HCT116 (cell line): ENCODE measurements around the gene BACE1-AS. TPM values are rescaled to one million over a fixed set of nuclear protein-coding genes. Genes with fewer than 3 reads are reported as not detected.

ENCODE experiments used
- ATAC-seq: fragments of 200-7000 bp; cut with Tn5 transposase; 2 replicates; pipeline ENCODE4 v1.9.1; 2020; ENCODE audit warnings: mild to moderate bottlenecking, moderate library complexity
- BruUV-seq: library from RNA; stranded (reverse); fragments of 400-500 nt; replicated peaks from 2 replicates; lab custom pipeline; 2021; lab: Mats Ljungman, UMichigan
- CTCF ChIA-PET: fragments of 300-600 bp; sonication (Branson Sonifier 250); formaldehyde crosslinking; loops from one replicate; lab custom pipeline; 2021; ENCODE audit warnings: antibody characterized with exemption; lab: Charles Lee
- POLR2A ChIA-PET: fragments of 300-600, 350-600 bp; sonication (Branson Sonifier 250); formaldehyde crosslinking; loops from one replicate; lab custom pipeline; 2021; ENCODE audit warnings: antibody characterized with exemption; lab: Charles Lee
- RAD21 ChIA-PET, 2 experiments: fragments of 300-600 bp; sonication (Branson Sonifier 250); formaldehyde crosslinking; loops; one replicate each; lab custom pipeline; 2023; ENCODE audit warnings: low total read pairs in 2 of 2; ENCODE audit not compliant: uncharacterized antibody in 2 of 2, unreplicated experiment in 2 of 2, low non-redundant PET in 1 of 2; lab: Charles Lee
- DNase-seq: peaks from one replicate; pipeline ENCODE4 v3.0.0-alpha.2; 2010; ENCODE audit warnings: low read depth, low spot score
- H2AFZ ChIP-seq: fragments of 200-600 bp; shearing (Covaris generic), sonication (generic); 2 replicates; pipeline ENCODE4 v1.6.1; 2017; ENCODE audit warnings: low read depth, mixed run types, mixed read lengths, antibody characterized with exemption, low read length; ENCODE audit not compliant: poor library complexity, severe bottlenecking
- H3K27ac ChIP-seq: 2 replicates; pipeline ENCODE4 v1.5.1; 2012; ENCODE audit warnings: low read depth, low read length
- H3K27me3 ChIP-seq: fragments of 200-600 bp; sonication (generic); 2 replicates; pipeline ENCODE4 v1.6.1; 2016; ENCODE audit warnings: mixed run types, low read length, mixed read lengths; ENCODE audit not compliant: insufficient read depth
- H3K36me3 ChIP-seq, 2 experiments: fragments of 200-500 bp in 1 of 2; fragments of 200-600 bp in 1 of 2; sonication (Bioruptor generic) in 1 of 2; sonication (generic) in 1 of 2; 2 replicates each; pipeline versions ENCODE4 v1.5.1 to v1.6.1; 2014 to 2016; ENCODE audit warnings: low read length in 2 of 2, inconsistent platforms in 1 of 2, mixed read lengths in 1 of 2, mixed run types in 1 of 2; ENCODE audit not compliant: insufficient read depth in 2 of 2, control insufficient read depth in 1 of 2
- H3K4me1 ChIP-seq, 2 experiments: fragments of 200-600 bp in 1 of 2; sonication (generic) in 1 of 2; 2 replicates each; pipeline versions ENCODE4 v1.5.1 to v1.6.1; 2012 to 2017; ENCODE audit warnings: low read length in 2 of 2, inconsistent platforms in 1 of 2, mild to moderate bottlenecking in 1 of 2, mixed read lengths in 1 of 2, mixed run types in 1 of 2, moderate library complexity in 1 of 2; ENCODE audit not compliant: insufficient read depth in 2 of 2, control insufficient read depth in 1 of 2
- H3K4me2 ChIP-seq: fragments of 200-600 bp; sonication (generic); 2 replicates; pipeline ENCODE4 v1.6.1; 2017; ENCODE audit warnings: mixed run types, low read length, mixed read lengths
- H3K4me3 ChIP-seq, 2 experiments: fragments of 200-600 bp in 1 of 2; sonication (generic) in 1 of 2; replicated peaks in 1 of 2; 2 replicates each; pipeline ENCODE4 v1.5.1; 2011 to 2016; ENCODE audit warnings: low read length in 2 of 2, control low read depth in 1 of 2, low read depth in 1 of 2, mild to moderate bottlenecking in 1 of 2, mixed read lengths in 1 of 2, mixed run types in 1 of 2
- H3K79me2 ChIP-seq: fragments of 200-600 bp; sonication (generic); 2 replicates; pipeline ENCODE4 v1.6.1; 2017; ENCODE audit warnings: mild to moderate bottlenecking, mixed run types, low read length, moderate library complexity, mixed read lengths; ENCODE audit not compliant: insufficient read depth
- H3K9ac ChIP-seq: fragments of 200-600 bp; sonication (generic); 2 replicates; pipeline ENCODE4 v1.6.1; 2016; ENCODE audit warnings: low read length, mixed read lengths
- H3K9me2 ChIP-seq: fragments of 200-600 bp; sonication (generic), shearing (Covaris generic); 2 replicates; pipeline ENCODE4 v1.6.1; 2017; ENCODE audit warnings: mixed run types, mild to moderate bottlenecking, moderate library complexity; ENCODE audit not compliant: insufficient read depth
- H3K9me3 ChIP-seq, 2 experiments: fragments of 200-500 bp in 1 of 2; fragments of 200-600 bp in 1 of 2; sonication (Bioruptor generic) in 1 of 2; sonication (generic) in 1 of 2; 2 replicates each; pipeline ENCODE4 v1.6.1; 2014 to 2017; ENCODE audit warnings: low read length in 2 of 2, mixed read lengths in 2 of 2, inconsistent platforms in 1 of 2, low read depth in 1 of 2, mild to moderate bottlenecking in 1 of 2, mixed run types in 1 of 2, moderate library complexity in 1 of 2; ENCODE audit not compliant: control insufficient read depth in 1 of 2, insufficient read depth in 1 of 2
- H4K20me1 ChIP-seq: fragments of 200-600 bp; sonication (generic), shearing (Covaris generic); 2 replicates; pipeline ENCODE4 v1.6.1; 2017; ENCODE audit warnings: mixed run types, mild to moderate bottlenecking, moderate library complexity; ENCODE audit not compliant: insufficient read depth
- CBX3 ChIP-seq: IDR thresholded peaks from 2 replicates; pipeline ENCODE4 v1.6.1; 2012; ENCODE audit warnings: low read depth
- CEBPB ChIP-seq: IDR thresholded peaks from 2 replicates; pipeline ENCODE4 v1.6.1; 2012; ENCODE audit warnings: low read depth
- CTCF ChIP-seq, 3 experiments: fragments of 200-600 bp in 1 of 3; sonication (generic) in 1 of 3; IDR thresholded peaks in 2 of 3; conservative IDR thresholded peaks in 1 of 3; 2 replicates each; pipeline ENCODE4 v1.5.1; 2012 to 2017; ENCODE audit warnings: low read depth in 2 of 3, low read length in 2 of 3, antibody characterized with exemption in 1 of 3, borderline replicate concordance in 1 of 3, control low read depth in 1 of 3, mild to moderate bottlenecking in 1 of 3, mixed read lengths in 1 of 3, mixed run types in 1 of 3, moderate library complexity in 1 of 3; ENCODE audit not compliant: insufficient read depth in 1 of 3
- EGR1 ChIP-seq: IDR thresholded peaks from 2 replicates; pipeline ENCODE4 v1.6.1; 2012; ENCODE audit warnings: low read depth
- ELF1 ChIP-seq: IDR thresholded peaks from 2 replicates; pipeline ENCODE4 v1.6.1; 2012; ENCODE audit warnings: low read depth, borderline replicate concordance
- EZH2 ChIP-seq: fragments of 200-600 bp; sonication (generic); IDR thresholded peaks from 2 replicates; pipeline ENCODE4 v1.6.1; 2017; ENCODE audit warnings: antibody characterized with exemption, mixed run types
- EZH2phosphoT487 ChIP-seq: fragments of 200-600 bp; IDR thresholded peaks from 2 replicates; pipeline ENCODE4 v1.6.1; 2018; ENCODE audit warnings: antibody characterized with exemption, borderline replicate concordance
- FOSL1 ChIP-seq: IDR thresholded peaks from 2 replicates; pipeline ENCODE4 v1.6.1; 2012; ENCODE audit warnings: low read depth
- JUND ChIP-seq: IDR thresholded peaks from 2 replicates; pipeline ENCODE4 v1.6.1; 2012
- MAX ChIP-seq: IDR thresholded peaks from 2 replicates; pipeline ENCODE4 v1.6.1; 2012
- POLR2AphosphoS5 ChIP-seq: IDR thresholded peaks from 2 replicates; pipeline ENCODE4 v1.6.1; 2011; ENCODE audit warnings: mild to moderate bottlenecking, low read depth, low read length, moderate library complexity
- SIN3A ChIP-seq: IDR thresholded peaks from 2 replicates; pipeline ENCODE4 v1.6.1; 2012; ENCODE audit warnings: low read depth
- SP1 ChIP-seq: IDR thresholded peaks from 2 replicates; pipeline ENCODE4 v1.6.1; 2012; ENCODE audit warnings: low read depth
- SRF ChIP-seq: IDR thresholded peaks from 2 replicates; pipeline ENCODE4 v1.6.1; 2012; ENCODE audit warnings: low read depth
- TCF7L2 ChIP-seq: IDR thresholded peaks from 2 replicates; pipeline ENCODE4 v1.7.0; 2011; ENCODE audit warnings: borderline replicate concordance, inconsistent platforms; ENCODE audit not compliant: insufficient read depth, insufficient read length; ENCODE audit errors: extremely low read depth
- YY1 ChIP-seq: IDR thresholded peaks from 2 replicates; pipeline ENCODE4 v1.6.1; 2011; ENCODE audit warnings: low read length, low read depth, moderate library complexity, mild to moderate bottlenecking; ENCODE audit not compliant: insufficient replicate concordance; ENCODE audit errors: extremely low read depth
- ZFX ChIP-seq: fragments of 450-650 bp; IDR thresholded peaks from 2 replicates; pipeline ENCODE4 v1.6.1; 2017
- ZNF274 ChIP-seq: fragments of 200-500 bp; sonication (Bioruptor generic); IDR thresholded peaks from 2 replicates; pipeline ENCODE4 v1.6.1; 2014; ENCODE audit warnings: mild to moderate bottlenecking, low read depth, low read length, inconsistent platforms
- intact Hi-C: fragments of 100-400 bp; cut with micrococcal nuclease; formaldehyde crosslinking; loops from 2 replicates; pipeline ENCODE4 v1.10.0; 2022
- total RNA-seq: library from RNA; stranded (reverse); gene quantifications from one replicate; pipeline ENCODE4 v1.2.1, GENCODE V29; 2021; ENCODE audit not compliant: unreplicated experiment
- TF ChIP-seq, protein P1 (sequence below): IDR thresholded peaks from 2 replicates; pipeline ENCODE4 v1.6.1; 2011; ENCODE audit warnings: mild to moderate bottlenecking, low read length, moderate library complexity; ENCODE audit not compliant: insufficient replicate concordance; ENCODE audit errors: extremely low read depth
- TF ChIP-seq, protein P2 (sequence below): IDR thresholded peaks from 2 replicates; pipeline ENCODE4 v1.6.1; 2012; ENCODE audit warnings: low read depth

BACE1-AS gene
- total RNA-seq, 1 experiment from 2014 or later: 10.2 TPM

DNA sequence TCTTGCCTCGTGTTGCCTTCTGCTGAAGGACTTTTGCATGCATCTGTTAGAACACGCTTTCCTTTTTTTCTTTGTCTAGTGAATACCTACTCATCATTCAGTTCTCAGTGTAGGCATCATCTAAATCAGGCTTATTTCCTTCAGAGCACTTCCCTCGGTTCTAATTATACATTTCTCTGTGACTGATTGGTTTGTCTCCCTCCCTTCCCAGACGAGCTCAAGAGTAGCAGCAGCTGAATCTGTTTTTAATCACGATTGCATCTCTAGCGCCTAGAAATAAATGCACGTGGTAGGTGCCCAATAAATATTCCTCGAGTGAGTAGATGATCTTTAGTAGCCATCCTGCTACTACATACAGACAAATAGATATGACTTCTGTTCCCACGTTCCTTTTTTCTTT lies 42.8 kb downstream of the BACE1-AS start:
- Histone ChIP-seq H3K36me3 (no peaks in the 10 kb centered on the region; a peak in 1 of 4 replicates), H3K4me1 (peaks cover 0 to 17% of the 10 kb centered on the region in 2 experiments; a peak in 2 of 4 replicates), H3K4me2 (no peak overlapping the region), H3K4me3 (no peak overlapping the region), H4K20me1 (no peaks in the 10 kb centered on the region), H3K79me2 (no peaks in the 10 kb centered on the region), H3K9me2 (no peaks in the 10 kb centered on the region), H2AFZ (no peak overlapping the region), H3K9ac (no peak overlapping the region), H3K27ac (no peak overlapping the region), H3K9me3 (no peaks in the 10 kb centered on the region), H3K27me3 (no peaks in the 10 kb centered on the region)
- intact Hi-C loops: no loop called here
- TF ChIP-seq SP1 (no peak), SIN3A (no peak), JUND (no peak), EZH2 (no peak), FOSL1 (no peak), TCF7L2 (no peak), YY1 (no peak), EZH2phosphoT487 (no peak), ZFX (no peak), ZNF274 (no peak), CTCF (IDR thresholded peaks at IDR 0.05 in 2 of 3, conservative IDR thresholded peaks at IDR 0.05 in 1 of 3; ENCODE audit: borderline replicate concordance in 1 of 3, insufficient read depth in 1 of 3, low read depth in 2 of 3, low read length in 2 of 3) (no peak), SRF (no peak), ELF1 (no peak), CBX3 (no peak), CEBPB (no peak), EGR1 (no peak), MAX (no peak), POLR2AphosphoS5 (no peak)
- TF ChIP-seq, protein P1, sequence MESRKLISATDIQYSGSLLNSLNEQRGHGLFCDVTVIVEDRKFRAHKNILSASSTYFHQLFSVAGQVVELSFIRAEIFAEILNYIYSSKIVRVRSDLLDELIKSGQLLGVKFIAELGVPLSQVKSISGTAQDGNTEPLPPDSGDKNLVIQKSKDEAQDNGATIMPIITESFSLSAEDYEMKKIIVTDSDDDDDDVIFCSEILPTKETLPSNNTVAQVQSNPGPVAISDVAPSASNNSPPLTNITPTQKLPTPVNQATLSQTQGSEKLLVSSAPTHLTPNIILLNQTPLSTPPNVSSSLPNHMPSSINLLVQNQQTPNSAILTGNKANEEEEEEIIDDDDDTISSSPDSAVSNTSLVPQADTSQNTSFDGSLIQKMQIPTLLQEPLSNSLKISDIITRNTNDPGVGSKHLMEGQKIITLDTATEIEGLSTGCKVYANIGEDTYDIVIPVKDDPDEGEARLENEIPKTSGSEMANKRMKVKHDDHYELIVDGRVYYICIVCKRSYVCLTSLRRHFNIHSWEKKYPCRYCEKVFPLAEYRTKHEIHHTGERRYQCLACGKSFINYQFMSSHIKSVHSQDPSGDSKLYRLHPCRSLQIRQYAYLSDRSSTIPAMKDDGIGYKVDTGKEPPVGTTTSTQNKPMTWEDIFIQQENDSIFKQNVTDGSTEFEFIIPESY: no peak
- TF ChIP-seq, protein P2, sequence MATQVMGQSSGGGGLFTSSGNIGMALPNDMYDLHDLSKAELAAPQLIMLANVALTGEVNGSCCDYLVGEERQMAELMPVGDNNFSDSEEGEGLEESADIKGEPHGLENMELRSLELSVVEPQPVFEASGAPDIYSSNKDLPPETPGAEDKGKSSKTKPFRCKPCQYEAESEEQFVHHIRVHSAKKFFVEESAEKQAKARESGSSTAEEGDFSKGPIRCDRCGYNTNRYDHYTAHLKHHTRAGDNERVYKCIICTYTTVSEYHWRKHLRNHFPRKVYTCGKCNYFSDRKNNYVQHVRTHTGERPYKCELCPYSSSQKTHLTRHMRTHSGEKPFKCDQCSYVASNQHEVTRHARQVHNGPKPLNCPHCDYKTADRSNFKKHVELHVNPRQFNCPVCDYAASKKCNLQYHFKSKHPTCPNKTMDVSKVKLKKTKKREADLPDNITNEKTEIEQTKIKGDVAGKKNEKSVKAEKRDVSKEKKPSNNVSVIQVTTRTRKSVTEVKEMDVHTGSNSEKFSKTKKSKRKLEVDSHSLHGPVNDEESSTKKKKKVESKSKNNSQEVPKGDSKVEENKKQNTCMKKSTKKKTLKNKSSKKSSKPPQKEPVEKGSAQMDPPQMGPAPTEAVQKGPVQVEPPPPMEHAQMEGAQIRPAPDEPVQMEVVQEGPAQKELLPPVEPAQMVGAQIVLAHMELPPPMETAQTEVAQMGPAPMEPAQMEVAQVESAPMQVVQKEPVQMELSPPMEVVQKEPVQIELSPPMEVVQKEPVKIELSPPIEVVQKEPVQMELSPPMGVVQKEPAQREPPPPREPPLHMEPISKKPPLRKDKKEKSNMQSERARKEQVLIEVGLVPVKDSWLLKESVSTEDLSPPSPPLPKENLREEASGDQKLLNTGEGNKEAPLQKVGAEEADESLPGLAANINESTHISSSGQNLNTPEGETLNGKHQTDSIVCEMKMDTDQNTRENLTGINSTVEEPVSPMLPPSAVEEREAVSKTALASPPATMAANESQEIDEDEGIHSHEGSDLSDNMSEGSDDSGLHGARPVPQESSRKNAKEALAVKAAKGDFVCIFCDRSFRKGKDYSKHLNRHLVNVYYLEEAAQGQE: no peak
- ATAC-seq (no peak), DNase-seq (no peak)
- BruUV-seq: no TSS peak
- CTCF ChIA-PET: no interaction called here
- POLR2A ChIA-PET: no interaction called here
- RAD21 ChIA-PET: no interaction called here
